ENCODE data around the gene FOXP1. TPM values are rescaled to one million over a fixed set of nuclear protein-coding genes. Genes with fewer than 3 reads are reported as not detected.
A peak's percentile ranks its signal among the peaks of the same experiment; 100 is the strongest.

FOXP1 gene
- total RNA-seq, 1 donor from 2014 or later = 56.7 TPM

DNA sequence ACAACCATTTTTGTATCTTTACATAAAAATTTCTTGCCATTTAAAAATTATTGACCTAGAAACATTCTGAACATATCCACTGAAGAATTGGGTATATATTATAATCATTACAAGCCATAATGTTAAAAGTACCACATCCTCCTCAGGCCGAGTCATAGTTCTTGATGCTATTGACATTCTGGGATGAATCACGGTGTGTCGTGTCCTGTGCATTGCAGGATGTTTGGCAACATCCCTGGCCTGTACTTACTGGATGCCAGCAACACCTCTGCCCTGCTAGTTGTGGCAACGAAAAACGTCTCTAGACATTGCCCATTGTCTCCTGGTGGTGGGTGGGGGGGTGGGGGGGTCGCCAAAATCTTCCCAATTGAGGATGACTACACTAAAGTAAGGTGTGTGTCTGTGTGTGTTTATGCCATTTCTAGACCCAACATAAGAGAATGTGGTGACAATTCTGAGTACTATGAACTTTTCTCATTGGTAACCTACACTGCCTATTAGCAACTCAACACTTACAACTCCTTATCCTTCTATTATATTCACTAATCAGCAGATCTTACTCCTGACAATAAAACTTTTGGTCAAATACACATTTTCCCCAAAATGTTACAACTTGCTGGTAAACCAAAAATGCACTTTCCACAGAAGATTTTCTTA, 471.6 kb downstream of the FOXP1 start:
- DNase-seq (ENCODE audit: low read depth in 2 of 2) = peak; percentile 92 to 94

DNA sequence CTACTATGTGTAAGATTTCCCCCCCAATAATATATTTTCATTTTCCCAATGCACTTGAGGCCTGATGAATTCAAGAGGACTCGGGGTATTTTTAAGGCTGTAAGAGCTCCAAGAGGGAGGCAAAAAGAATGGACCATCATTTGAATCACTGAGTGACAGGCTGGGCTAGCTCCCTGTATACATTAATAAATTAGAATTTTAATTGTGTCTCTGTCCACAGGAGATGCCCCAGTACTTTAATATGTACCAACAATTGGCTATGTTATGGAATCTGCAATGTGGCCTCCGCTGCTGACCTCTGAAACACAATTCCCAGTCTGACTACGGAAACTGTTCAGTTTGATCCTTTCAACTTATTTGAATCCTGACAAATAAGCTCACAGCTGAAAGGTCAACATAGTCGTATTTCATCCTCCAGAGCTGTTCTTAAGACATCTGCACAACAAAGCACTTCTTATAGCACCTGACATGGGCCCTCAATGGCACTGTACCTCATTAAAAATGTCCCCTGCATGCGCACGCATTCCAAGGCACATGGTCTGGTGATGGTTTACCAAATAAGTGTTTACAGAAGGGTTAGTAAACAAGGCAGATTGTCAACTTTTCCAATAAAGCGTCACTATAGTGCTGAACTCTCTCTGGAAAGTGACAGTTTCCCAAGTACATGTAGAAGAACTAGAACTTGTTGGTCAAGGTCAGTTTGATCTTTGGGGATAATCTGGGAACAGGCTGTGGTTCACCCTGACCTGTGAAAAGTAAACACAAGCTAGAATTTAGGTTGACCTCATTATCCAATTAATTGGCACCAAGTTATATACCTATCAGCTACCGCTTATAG, 472.9 kb downstream of the FOXP1 start:
- DNase-seq (ENCODE audit: low read depth in 2 of 2) = peak in 1 of 2 donors; percentile 53

DNA sequence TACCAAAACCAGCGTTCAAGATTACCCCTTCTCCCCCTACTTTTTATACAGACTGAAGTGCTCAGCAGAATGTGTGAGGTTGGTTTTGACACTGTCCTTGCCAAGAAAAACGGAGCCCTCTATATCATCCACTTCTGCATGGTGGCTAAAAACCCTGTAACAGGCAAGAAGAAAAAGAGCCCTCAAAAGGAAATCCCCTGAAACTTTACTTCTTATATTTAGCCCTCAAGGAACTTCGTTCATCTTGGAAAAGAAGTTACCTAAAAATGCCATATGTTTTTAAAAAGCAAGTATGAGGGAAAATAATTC, 473.6 kb downstream of the FOXP1 start:
- no peak for DNase-seq (ENCODE audit: low read depth in 2 of 2)

DNA sequence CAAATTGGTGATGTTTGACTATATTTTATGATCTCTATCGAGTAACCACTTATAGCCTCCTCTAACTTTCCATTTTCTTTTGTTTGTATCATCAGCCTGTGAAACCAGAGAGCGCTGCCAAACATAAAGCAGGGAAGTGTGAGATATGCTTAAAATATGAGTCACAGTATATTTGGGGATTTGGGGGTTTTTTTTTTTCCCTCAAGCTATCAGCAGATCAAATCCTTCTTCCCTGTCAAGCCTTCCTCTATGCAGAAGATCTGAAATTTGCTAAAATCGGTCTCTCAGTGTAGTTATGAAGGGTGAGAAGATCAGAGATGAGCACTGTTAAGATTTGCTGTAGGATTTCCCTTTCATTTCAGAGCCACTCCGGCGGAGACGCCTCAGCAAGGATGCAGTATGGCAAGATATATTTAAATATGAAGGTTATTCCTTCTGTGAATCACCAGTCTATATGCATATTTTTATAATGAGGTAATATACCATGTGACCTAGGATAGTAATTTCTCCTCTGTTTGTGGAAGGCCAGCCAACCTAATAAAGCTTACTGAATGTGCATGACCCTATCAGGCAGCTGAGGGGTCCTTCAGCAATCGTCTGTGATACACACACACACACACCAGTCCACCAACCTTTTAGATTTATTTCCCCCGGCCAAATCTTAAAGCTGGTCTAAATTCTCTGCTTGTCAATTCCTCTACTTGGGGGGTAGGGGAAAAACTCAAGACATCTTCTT, 474.1 kb downstream of the FOXP1 start:
- DNase-seq (ENCODE audit: low read depth in 2 of 2) = peak in 1 of 2 donors; percentile 78

DNA sequence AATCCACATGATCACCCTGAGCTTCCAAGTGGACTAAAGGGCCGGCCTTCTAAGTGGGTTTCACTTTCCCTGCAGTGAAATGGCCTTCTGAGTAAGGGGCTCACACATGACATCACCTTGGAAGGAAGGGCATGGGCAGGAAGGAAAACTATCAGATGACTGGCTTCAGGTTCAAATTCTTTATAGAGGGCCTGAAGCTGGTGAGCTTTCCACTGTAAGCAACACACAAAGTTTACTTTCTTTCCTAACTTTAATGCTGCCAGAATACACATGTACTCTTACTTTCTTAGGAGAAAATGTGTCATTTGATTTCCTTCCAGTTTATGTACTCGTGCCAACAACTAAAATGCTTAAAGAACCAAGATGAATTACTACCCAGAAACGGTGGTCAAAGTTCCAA, 475.6 kb downstream of the FOXP1 start:
- DNase-seq (ENCODE audit: low read depth in 2 of 2) = peak in 1 of 2 donors; percentile 77

DNA sequence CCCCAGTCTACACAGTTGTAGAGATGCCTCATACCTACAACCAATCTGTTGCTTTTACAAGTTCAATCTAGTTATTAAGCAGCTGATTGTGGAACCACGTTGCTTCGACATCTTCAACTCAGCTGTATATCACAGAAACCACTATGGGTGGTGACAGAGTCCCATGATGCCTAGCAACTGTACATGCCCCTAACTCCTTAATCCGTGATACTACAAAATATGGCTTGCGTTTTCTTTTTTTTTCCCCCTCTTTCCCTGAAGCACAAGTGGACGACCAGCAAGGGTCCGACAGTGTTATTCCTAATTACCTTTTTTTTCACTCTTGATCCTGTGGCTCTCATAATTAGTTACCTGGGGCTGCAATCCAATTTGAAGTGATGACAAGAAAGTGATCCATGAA, 478.6 kb downstream of the FOXP1 start:
- DNase-seq (ENCODE audit: low read depth in 2 of 2) = no peak

DNA sequence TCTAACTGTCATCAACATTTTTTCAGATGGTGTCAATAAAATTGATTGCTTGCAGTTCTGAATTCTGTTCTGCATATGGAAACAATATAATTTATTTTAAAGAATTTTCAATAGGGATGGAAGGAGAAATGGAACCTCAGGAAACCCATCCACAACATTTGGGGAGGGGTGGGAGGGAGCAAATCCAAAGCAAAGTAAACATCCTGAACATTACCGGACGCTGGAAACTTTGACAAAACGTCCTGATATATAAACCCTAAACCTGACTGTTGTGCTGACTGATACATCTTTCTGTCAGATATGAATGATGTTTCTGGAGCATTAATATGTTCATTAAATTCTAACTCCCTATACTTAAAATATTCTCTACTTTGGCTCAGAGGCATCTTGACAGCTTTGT, 479.0 kb downstream of the FOXP1 start:
- DNase-seq (ENCODE audit: low read depth in 2 of 2) = peak; percentile 46 to 68

DNA sequence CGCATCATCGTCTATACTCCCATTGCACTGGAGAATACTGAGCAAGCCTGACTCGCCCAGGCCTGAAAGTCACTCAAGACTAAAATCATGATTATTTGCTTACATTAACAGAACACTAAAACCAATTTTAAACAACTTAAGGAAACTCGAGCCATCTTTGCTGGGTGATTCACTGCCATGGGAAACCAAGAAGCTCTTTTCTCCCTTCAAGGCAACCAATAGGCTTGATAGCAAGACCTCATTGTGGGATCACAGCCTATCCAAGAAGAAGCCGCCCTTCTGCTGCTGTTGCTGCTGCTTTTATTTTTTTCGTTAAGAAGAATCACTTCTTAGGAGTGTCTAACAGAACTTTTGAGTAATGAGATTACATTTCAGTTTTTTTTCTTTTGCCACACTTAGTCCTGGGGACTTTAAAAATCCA, 479.4 kb downstream of the FOXP1 start:
- DNase-seq (ENCODE audit: low read depth in 2 of 2) = peak in 1 of 2 donors; percentile 65

DNA sequence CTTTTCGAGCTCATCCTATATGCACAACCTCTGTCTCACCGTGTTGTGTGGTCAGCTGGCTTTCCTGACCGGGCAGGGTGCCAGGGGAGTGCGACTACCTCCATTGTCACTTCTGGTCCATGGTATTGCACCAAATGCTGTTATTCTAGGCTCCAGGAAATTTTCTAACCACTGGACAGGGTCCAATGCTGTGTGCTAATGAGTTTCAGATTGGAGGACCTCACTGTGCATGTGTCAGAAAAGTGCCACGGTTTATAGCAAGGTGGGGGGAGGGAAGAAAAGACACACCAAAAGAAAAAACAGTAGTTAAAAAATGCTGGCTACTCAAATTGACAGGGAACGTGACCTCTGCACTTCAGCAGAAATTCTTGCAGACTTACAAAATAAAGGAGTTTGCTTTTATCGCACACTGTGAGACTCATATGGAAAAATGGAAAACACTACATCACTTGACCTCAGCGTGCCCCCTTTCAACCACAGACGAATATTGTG, 480.1 kb downstream of the FOXP1 start:
- DNase-seq (ENCODE audit: low read depth in 2 of 2) = peak; percentile 96 to 97

DNA sequence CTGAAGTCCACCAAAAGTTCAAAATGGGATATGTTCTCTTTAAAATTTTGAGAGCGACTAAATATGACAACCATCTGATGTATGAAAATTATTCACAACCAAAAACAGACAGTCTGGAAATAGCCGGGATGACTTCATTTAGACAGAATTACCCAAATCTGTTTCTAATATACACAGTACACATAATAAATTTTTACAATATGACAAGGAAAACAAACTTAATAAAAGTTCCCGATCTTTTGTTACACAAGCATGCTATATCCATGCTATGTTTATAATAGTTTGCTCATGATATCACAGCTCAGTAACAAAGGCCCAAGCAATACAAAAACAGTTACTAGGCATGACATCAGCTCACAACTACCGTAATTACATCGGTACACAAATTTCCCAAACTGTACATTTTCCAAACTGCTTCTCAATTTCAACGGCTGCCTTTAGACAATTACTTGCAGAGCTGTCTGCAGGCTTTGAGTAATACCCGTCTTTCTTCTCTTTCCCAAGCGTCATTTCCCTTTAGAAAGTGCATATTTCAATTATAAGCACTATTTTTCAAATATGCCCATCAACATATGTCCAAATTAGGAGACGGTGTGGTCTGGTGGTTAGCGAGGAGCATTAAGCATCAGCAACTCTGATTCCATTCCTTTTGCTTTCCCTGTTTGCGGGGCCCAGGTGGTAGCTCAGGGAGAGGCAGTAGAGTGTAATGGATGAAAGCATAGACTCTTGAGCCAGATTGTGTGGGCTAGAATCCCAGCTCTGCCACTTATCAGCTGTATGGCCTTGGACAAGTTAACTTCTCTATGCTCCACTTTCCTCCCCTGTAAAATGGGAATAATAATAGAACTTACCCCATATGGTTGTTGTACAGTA, 481.2 kb downstream of the FOXP1 start:
- DNase-seq (ENCODE audit: low read depth in 2 of 2) = peak; percentile 78 to 91

DNA sequence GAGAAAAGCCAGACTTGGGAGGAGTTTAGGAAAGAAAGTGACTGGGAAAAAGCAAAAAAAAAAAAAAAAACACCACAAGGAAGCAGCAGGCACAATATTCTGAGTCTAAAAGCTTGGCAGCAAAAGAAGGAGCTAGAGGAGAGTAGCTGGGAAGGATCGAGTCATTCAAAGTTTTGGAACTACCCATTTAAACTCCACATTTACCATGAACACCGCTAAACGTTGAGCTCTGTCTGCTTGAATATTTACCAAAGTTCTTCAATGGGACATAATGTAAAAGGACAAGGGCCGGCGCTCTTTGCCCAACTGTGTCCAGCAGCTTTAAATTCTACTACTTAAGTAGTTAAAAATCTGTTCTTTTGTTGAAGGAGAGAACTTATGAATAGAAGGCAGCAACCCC, 481.9 kb downstream of the FOXP1 start:
- no peak for DNase-seq (ENCODE audit: low read depth in 2 of 2)

DNA sequence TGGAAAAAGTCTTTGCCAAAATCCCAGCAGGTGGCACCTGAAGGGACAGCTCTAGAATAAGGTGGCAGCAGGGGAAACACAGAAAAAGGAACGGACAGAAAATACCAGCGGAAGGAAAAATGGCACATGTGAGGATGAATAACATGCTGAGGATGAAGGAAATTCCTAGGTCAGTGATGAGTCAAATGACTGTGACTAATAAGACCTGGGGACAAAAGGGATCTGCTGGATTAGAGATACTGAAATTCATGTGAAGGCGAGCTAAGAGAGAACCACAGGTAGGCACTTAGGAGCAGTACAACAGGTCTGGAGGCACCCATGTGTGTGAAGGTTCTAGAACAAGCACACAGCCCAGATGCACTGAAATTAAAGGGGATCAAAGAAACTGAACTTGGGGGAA, 482.5 kb downstream of the FOXP1 start:
- peak in 1 of 2 donors; percentile 72 for DNase-seq (ENCODE audit: low read depth in 2 of 2)

DNA sequence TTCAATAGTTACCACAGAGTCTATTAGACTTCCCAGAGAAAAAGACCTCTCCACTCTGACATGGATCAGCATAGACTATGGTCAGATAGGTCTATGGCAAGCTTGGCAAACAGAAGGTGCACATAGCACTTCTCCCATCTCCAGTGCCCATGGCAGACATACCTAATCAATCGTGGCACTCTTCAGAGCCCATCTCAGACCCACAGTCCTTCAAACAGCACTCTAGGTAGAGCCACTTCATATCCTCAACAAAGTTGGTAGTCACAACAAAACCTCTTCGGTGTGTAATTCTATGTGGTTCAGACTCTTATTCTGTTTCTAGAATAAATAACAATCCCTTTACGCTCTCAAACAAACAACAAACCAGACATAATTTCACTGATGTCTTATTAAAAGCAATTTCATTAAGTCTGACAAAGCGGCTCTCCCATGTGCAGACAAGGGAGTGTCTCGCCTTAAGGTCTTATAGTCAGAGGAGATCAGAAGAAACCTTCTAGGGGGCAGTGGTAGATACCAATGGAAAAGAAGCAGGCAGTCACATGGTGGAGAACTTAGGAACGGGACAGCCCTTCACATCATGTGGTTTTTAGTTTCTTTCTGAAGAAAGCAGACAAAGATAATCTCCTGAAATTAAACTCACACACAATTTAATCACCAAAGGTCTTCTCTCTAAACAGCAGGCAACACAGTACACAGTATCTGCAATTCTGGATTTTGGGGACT, 483.4 kb downstream of the FOXP1 start:
- no peak for DNase-seq (ENCODE audit: low read depth in 2 of 2)

DNA sequence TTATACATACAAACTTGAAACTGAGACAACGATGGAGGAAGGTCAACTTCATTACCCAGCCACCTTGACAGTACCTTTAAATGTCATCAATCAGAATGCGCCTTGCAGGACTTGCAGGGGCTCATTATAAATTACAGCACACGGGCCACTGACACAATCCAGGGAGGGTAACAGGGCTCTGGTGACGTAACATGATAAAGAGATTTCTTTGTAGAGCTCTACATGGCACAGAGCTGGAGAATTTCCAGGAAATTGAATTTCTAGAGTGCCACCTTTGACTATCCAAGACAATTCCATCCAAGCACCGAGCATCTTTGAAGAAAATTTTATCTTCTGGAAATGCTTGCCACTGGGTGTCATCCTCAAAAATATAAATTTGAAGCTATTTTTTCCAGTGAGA, 486.0 kb downstream of the FOXP1 start:
- DNase-seq (ENCODE audit: low read depth in 2 of 2) = no peak

DNA sequence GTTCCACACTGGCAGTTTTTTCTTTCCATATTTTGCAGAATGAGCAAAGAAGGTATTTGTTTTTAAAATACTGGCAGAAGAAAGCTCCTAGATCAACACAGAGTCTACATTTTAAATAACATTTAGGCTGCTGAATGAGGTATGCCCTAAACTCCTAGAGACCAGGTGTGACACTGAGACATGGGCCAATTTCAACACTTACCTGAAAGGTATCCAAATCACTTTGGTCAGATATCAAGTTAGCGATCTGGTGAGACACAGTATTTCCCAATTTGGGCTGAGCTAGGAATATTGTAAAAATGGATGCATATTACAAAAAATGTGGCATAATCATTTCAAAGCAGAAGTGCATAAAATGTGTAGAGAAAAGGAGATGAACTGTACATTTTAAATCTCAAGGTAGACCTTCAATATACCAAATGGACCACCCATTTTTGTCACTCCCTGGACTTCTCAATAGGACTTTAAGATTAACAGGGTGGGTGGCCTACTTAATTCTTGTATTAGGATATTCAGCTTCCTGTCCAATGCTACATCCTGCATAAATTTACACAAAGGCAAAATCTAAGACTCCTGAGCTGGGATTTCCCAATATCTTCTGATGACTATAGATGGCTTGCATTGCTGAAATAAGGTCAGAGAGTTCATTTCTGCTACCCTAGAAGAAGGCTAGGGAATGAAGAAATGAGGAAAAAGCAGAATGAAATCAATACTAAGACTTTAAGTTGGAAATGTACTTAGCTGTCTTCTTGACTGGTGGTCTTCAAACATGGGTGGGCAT, 487.8 kb downstream of the FOXP1 start:
- no peak for DNase-seq (ENCODE audit: low read depth in 2 of 2)

DNA sequence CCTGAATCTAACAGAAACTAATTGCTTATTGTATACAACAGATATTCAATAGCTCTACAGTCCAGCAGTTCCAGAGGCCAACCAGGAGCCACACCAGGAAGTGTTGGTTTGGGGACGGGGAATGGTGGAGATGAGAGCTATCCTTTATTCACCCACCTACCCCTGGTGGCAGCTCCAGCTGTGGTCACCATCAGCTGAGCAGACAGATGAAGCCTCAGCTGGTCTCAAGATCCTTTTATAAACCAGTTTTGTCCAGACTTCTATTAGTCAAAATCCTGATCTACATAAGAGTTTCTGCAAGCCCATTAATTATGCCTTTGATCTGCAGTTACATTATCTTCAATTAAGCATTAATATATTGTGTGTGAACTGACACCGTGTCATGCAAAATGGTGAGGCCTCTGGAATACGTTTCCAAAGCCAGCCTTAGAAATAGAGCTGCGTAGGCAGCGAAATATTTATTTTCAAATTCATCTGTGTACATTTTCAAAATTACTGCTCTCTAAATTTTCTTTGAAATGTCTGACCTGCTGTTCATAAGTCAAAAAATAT, 488.8 kb downstream of the FOXP1 start:
- no peak for DNase-seq (ENCODE audit: low read depth in 2 of 2)

DNA sequence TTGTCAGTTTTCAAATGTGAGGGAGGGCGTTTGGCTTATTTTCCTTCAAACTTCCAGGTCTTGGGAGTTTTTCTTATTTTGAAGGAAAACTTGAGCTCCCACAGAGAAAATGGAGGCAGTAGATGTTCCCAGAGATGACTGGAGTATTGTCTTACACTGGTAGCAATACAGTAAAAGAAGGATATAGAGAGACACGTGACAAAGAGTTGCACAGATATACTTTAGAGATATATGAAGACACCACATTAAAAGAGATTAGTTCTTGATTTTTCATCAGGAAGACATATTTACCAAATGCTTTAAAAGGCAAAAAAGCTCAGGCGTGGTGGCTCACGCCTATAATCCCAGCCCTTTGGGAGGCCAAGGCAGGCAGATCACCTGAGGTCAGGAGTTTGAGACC, 490.9 kb downstream of the FOXP1 start:
- no peak for DNase-seq (ENCODE audit: low read depth in 2 of 2)

DNA sequence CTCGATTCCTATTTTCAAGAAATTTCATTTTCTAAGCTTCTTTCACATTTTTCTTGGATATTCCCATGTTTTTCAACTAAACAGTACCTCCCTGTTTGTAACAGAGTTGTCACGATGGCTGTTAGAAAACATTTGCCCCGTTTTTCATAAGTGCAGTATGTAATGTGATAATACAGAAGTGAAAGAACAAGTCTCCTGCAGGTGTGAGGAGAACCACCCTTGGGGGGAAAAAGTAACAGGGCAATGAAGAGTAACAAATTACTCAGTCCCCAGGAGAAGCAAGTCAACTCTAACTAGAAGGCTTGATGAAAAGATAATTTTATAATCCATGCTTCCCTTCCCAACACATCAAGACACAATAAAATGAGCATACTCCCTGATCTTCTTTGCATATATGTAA, 493.3 kb downstream of the FOXP1 start:
- DNase-seq (ENCODE audit: low read depth in 2 of 2) = no peak

DNA sequence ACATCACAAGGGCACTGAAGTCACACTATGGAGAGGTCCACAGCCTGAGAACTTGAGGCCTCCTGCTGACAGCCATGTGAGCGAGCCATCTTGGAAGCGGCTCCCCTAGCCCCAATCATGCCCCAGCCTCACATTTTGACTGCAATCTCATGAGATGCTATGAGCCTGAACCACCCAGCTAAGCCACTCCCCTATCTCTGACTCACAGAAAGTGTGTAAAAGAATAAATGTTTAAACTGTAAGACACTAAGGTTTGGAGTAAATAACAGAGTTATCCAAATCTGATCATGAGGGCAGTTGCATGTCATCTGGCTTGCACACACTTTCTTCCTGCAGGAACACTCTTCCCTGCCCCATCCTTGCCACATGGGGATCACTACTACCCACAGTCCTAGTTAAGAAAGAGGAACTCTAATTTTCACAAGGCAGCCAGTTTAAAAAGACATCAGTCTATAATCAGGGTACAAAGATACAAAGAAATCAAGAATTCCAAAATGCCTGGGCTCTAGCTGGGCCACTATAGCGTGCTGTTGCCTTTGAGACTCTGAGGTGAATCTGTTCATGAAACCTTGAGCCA, 494.2 kb downstream of the FOXP1 start:
- no peak for DNase-seq (ENCODE audit: low read depth in 2 of 2)
